ENCODE results near the gene GALNT13.

Gene GALNT13

DNA sequence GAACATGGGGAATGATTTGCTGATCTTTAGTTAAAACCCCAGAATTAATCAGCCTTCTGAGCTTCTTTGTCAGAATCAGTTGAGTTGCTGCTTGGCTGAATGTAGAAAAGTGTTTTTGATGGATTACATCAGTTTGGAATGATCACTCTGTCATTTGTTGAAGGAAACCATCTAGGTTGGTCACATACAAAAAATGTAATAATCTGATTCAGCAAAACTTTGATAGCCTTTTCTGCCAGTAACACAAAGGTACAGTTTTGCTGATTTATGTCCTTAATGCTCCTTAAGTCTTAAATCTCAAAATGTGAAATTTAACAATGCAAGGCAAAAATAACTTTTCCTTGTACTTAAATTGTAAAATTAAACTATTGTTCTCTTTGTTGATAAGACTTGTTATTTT is 74.3 kb downstream of the GALNT13 start:
- no peak for DNase-seq

DNA sequence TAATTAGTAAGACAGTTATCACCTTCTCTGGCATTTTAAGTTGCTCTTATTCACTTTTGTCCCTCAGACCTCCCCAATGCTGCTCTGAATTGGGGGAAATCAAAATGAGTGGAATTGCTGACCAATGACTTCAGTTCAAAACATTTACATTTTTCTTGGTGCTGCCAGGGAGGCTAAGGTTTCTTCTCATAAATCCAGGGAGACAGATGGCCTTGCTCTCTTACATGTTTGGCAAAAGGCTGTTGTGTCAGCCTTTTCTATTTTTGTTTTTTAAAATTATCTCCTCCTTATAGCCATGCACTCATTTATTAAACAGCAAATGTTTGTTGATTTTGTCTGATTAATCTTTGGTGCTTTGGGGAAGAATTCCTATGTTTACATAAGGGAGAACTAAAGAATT is 82.0 kb downstream of the GALNT13 start:
- DNase-seq, result no peak

DNA sequence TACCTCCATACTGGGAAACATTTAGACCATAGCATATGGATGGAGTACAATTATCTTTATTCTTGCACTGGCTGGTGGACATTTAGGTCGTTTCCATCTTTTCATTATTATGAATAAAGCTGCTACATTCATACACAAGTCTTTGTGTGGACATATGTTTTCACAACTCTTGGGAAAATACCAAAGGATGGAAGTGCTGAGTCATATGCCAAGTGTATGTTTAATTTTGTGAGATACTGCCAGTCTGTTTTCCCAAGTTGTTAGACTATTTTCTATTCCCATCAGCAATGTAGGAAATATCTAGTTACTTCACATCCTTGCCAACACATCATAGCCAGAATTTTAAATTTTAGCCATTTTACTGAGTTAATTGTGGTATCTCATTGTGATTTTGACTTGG is 91.5 kb downstream of the GALNT13 start:
- no peak for DNase-seq

GRCh38 chr2:153967248-153967973 is 95.7 kb downstream of the GALNT13 start:
- no peak for DNase-seq

DNA sequence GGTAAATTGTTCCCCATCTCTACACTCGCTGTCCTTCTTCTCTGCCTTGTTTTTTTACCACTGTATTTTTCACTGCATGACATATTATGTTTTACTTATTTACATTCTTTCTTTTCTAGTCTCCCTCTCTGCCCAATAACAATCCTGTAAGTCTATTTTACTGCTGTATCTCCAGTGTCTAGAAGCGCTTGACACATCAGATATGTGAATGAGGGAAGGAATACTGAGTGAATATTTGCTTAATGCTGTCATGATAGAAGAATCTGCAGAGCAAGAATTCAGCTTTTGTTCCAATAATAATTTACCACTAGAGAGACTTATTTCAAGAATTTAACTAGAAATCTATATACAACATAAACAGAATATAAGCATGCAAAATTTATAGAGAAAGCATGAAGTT is 99.5 kb downstream of the GALNT13 start:
- DNase-seq, result no peak

GRCh38 chr2:153971855-153972254 is 100.1 kb downstream of the GALNT13 start:
- no peak for DNase-seq

- DNase-seq, result no peak
Observed at GRCh38 chr2:153972412-153972811, 100.7 kb downstream of the GALNT13 start.

DNA sequence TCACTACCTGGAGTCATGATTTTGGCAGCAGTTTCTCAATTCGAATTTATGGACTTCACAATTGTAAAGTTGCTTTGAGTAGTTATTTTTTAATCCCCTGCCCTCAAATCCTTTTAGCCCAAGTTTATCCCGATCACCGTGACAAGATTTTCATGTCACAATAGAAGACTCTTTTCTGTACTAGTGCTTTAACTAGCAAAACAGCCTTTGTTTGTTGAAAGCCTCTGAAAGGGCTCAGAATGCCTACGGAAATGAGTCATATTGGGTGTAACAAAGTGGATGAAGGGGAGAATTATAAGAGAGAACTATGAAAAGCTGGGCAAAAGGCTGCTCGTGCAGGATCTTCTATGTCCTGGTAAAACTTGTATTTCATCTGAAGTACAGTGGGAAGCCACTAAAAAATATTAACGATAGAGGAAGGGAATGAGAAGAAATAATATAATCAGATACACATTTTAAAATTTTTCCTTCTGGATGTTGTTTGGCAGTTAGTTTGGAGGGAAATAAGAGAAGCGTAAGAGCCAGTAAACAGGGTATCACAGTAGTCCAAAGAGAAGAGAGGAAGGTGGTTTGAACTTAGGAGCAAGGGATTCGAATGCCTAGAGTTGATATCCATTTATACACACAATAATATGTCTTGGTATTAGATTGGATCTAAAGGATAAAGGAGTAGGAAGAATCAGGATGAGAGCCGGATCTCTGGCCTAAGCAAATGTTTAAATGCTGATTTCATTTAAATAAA is 114.9 kb downstream of the GALNT13 start:
- no peak for DNase-seq

DNA sequence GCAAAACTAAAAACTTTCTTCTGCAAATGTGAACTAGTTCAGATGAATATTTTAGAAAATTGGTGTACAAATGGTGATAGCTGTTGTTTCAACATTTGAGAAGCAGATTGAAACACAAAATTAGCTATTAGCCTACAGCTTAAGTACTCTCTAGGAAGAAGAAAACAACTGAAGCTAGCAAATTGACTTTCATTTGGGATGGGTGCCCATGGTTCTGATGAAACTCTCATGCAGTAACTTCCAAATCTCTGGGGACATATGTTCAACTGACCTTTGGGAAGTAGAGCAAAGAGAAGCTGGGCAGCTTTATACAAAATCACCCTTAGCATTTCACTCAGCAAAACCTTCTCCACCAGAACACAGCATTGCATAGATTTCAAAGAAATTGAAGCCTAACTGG is 119.0 kb downstream of the GALNT13 start:
- DNase-seq, result no peak

- no peak for DNase-seq
Observed at GRCh38 chr2:154013514-154013913, 141.8 kb downstream of the GALNT13 start.

GRCh38 chr2:154015233-154015632 is 143.5 kb downstream of the GALNT13 start:
- DNase-seq, result no peak

GRCh38 chr2:154029504-154029903 is 157.8 kb downstream of the GALNT13 start:
- no peak for DNase-seq

DNA sequence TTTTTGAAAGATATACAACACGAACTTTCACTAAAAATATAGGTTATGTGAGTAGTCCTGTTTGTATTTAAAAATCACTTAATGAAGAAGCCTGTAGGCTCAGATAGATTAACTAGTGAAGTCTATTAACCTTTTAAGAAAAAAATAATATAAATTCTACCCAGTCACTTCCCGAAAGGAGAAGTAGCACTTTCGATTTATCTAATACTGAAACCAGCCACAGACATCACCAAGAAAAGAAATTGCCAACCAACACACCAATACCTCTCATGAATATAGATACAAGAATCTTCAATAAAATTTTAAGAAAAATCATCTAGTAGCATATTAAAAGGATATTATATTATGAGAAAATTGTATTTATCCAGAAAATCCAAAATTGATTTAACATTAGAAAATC is 160.5 kb downstream of the GALNT13 start:
- DNase-seq, result no peak

DNA sequence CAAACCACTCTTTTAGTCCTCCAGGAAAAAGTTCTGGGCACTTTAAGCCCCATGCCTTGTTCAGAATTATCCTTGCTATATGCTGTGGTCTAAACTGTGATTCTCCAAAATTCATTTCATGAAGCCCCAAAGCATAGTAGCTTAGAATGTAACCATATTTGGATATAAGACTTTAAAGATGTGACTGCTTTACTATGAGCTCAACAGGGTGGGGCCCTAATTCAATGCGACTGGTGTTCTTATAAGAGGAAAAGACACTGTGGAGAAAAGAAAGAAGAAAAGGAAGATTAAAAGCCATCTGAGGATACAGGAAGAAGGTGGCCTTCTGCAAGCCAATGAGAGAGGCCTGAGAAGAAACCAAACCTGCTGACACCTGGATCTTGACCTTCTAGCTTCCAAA is 174.8 kb downstream of the GALNT13 start:
- DNase-seq, result no peak

- DNase-seq, result no peak
Observed at GRCh38 chr2:154048905-154049304, 177.2 kb downstream of the GALNT13 start.

DNA sequence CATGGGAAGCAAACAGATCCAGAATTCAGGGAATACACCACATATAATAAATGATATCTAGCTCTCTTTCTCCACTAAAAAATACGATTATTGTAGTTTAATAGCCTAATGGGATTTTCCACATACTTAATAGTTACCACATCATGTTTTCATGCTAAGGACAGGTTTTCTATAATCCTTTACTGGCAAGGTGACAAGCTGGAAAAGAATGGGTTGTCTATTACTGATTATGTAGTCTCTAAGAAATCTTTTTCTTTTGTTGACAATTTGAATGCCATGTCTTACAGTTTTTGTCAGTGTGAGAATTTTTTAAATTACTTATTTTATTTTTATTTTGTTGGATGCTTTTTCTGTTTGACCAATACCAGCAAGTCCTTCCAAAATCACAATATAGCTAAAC is 177.8 kb downstream of the GALNT13 start:
- no peak for DNase-seq

DNA sequence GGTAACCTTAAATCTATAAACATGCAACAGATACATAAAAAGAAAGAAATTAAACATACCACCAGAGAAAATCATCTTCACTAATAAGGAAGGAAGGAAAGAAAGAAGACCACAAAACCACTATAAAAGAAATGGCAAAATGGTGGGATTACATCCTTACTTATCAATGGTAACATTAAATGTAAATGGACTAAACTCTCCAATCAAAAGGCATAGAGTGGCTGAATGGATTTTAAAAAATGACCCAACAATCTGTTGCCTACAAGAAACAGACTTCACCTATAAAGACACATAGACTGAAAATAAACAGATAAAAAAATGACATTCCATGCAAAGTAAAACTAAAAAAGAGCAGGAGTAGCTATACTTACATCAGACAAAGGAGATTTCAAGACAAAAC is 195.4 kb downstream of the GALNT13 start:
- no peak for DNase-seq

- no peak for DNase-seq
Observed at GRCh38 chr2:154078926-154079325, 207.2 kb downstream of the GALNT13 start.

DNA sequence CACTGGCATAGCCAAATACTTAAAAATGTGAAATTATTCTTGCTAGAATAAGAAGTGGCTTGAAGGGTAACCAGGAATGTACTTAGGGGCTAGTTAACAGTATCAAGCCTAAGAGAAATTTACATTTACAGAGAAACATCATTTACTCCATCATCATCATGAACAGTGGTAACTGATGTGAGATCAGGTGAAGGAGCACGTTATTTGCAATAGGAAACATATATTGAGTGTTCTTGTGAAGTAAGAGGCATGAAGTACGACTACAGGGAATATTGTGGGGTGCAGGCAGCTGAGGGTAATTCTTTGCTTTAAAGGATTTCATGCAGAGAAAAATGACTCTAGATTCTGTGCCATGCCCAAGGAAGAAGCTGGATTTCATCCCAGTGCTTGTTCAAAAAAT is 220.8 kb downstream of the GALNT13 start:
- no peak for DNase-seq

DNA sequence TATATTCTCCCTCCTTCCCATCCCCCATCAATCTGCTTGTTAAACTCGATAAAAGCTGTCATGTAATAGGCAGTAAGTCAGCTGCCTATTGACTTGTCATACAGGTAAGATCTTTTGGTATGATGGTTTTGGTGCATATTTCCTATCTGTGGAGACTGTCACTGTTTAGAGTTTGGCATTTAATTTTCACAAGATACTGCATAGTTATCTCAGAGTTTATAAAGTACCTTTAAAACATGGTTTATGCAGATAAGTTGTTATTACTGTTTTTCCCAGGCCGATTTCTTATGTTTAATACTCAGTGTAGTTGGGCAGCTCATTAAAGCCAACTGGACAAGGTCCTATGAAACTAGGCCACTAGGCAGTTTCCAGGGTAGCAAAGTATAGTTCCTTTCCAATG is 222.1 kb downstream of the GALNT13 start:
- DNase-seq, result no peak

- DNase-seq, result no peak
Observed at GRCh38 chr2:154097833-154098398, 226.2 kb downstream of the GALNT13 start.

GRCh38 chr2:154120706-154121105 is 249.0 kb downstream of the GALNT13 start:
- DNase-seq, result no peak

DNA sequence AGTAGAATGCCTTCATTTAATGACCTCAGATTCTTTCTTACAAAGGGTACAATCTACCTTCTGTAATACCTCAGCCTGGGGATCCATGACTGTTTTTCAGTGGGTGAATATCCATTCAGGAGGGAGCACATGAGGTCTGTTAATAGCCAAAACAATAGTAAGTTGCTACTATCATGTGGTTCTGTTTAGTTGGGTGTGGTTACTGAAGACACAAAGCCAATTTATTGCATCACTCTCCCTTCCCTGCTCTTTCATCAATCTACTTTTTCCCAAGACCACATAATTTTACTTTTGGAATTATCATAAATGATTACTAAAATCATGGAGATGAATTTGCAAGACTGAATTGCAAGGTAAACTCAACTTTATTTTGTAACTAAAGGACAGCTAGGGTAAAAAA is 254.2 kb downstream of the GALNT13 start:
- no peak for DNase-seq

DNA sequence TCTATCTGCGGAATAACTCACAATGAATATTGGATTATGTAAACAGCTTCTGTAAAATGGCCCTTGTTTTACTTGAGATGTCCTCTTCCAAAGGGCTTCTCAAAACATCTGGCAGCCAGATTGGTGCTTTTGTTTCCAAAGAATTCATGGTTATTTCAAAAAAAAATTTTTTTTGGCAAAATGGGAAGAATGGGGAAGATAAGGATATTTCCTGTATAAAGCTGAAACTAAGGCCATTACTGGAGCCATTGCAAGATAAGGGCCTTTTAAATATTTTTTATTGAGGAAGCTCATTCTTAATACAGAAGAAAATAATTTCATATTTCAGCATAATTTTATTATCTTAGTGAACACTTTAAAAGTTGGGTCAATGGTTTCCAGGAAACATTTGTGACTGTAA is 259.1 kb downstream of the GALNT13 start:
- no peak for DNase-seq

Measured in NCI-H774 (cell line).